Kidney epithelial cell (primary cell): Measurements from ENCODE around the gene JMJD7. TPM values are rescaled to one million over a fixed set of nuclear protein-coding genes. Genes with fewer than 3 reads are reported as not detected.

Experiments
- DNase-seq: peaks from one replicate; pipeline ENCODE4 v3.0.0-alpha.2; 2010; ENCODE audit warnings: low read depth
- H3K27me3 ChIP-seq: 2 replicates; pipeline ENCODE4 v1.6.0; 2011; ENCODE audit warnings: low read length; ENCODE audit not compliant: control insufficient read depth, insufficient read depth
- H3K36me3 ChIP-seq: 2 replicates; pipeline ENCODE4 v1.5.1; 2011; ENCODE audit warnings: low read length; ENCODE audit not compliant: control insufficient read depth, insufficient read depth
- H3K4me3 ChIP-seq: 2 replicates; pipeline ENCODE4 v1.5.1; 2011; ENCODE audit warnings: low read depth, mild to moderate bottlenecking, control low read depth, low read length
- CTCF ChIP-seq: IDR thresholded peaks from 2 replicates; pipeline ENCODE4 v1.5.1; 2011; ENCODE audit warnings: mild to moderate bottlenecking, moderate library complexity, low read length, control low read depth, inconsistent platforms; ENCODE audit not compliant: insufficient read depth, poor library complexity, severe bottlenecking
- total RNA-seq: library from RNA; depleted of rRNA; stranded (reverse); fragments of >200 nt; gene quantifications from 2 replicates; pipeline ENCODE4 v1.2.3, GENCODE V29; 2015

JMJD7 gene
- total RNA-seq, 1 donor from 2014 or later: 14.0 TPM

GRCh38 chr15:41847206-41847605 lies 19.3 kb downstream of the JMJD7 start:
- Histone ChIP-seq H3K4me3 (no peak overlapping the region), H3K36me3 (no peaks in the 10 kb centered on the region), H3K27me3 (peaks cover 4% of the 10 kb centered on the region)
- no peak for DNase-seq
- no peak for TF ChIP-seq CTCF

GRCh38 chr15:41847981-41848380 lies 20.1 kb downstream of the JMJD7 start:
- Histone ChIP-seq H3K4me3 (no peak overlapping the region), H3K36me3 (no peaks in the 10 kb centered on the region), H3K27me3 (peaks cover 7% of the 10 kb centered on the region)
- DNase-seq: no peak
- no peak for TF ChIP-seq CTCF

- Histone ChIP-seq H3K36me3 (no peaks in the 10 kb centered on the region), H3K4me3 (no peak overlapping the region)
- TF ChIP-seq CTCF: no peak
These were observed 20.7 kb downstream of the JMJD7 start for GRCh38 chr15:41848631-41849030.

GRCh38 chr15:41849204-41849603 lies 21.3 kb downstream of the JMJD7 start:
- no peak for TF ChIP-seq CTCF
- Histone ChIP-seq H3K36me3 (no peaks in the 10 kb centered on the region), H3K27me3 (peaks cover 13% of the 10 kb centered on the region), H3K4me3 (no peak overlapping the region)
- no peak for DNase-seq

More at GRCh38 chr15:41848631-41849030, 20.7 kb downstream of the JMJD7 start:
- H3K27me3 ChIP-seq: peaks cover 13% of the 10 kb centered on the region
- DNase-seq: no peak

- DNase-seq: no peak
- Histone ChIP-seq H3K4me3 (no peak overlapping the region), H3K27me3 (peaks cover 13% of the 10 kb centered on the region)
These were observed 22.0 kb downstream of the JMJD7 start for GRCh38 chr15:41849861-41850260.

More at GRCh38 chr15:41849861-41850260, 22.0 kb downstream of the JMJD7 start:
- H3K36me3 ChIP-seq: no peaks in the 10 kb centered on the region
- TF ChIP-seq CTCF: no peak
